A549 (cell line): Measurements from ENCODE around the gene CDYL. TPM values are rescaled to one million over a fixed set of nuclear protein-coding genes. Genes with fewer than 3 reads are reported as not detected.

Source experiments
- ATAC-seq, 2 experiments: fragments of 200-7000 bp in 1 of 2; fragments of >200 bp in 1 of 2; cut with Nextera tagmentation in 1 of 2; cut with Tn5 transposase in 1 of 2; 3 replicates each; pipeline versions ENCODE4 v1.8.0 to v1.9.1; 2018 to 2020; ENCODE audit warnings: mild to moderate bottlenecking in 1 of 2, moderate library complexity in 1 of 2
- CTCF ChIA-PET: fragments of 300-600 bp; sonication (Branson Sonifier 250); formaldehyde crosslinking; extraction: SDS; loops from one replicate; lab custom pipeline; 2021; ENCODE audit warnings: antibody characterized with exemption, inconsistent platforms; lab: Yijun Ruan, JAX
- POLR2A ChIA-PET: fragments of 350-600 bp; formaldehyde crosslinking; extraction: SDS; loops from one replicate; lab custom pipeline; 2021; ENCODE audit warnings: antibody characterized with exemption, inconsistent platforms; lab: Yijun Ruan, JAX
- DNase-seq, 2 experiments: peaks; one replicate each; pipeline versions ENCODE4 v3.0.0 to v3.0.0-alpha.2; 2011 to 2016; ENCODE audit warnings: low read depth in 1 of 2, low spot score in 1 of 2
- FAIRE-seq: peaks from 2 replicates; lab custom pipeline; 2011; peaks lifted over from hg19 to GRCh38; lab: Jason Lieb, UNC
- H3K27ac ChIP-seq, 2 experiments: fragments of >200 bp; sonication (Bioruptor Twin); formaldehyde crosslinking; 3 replicates each; pipeline ENCODE4 v1.5.1; 2016 to 2017
- H3K4me1 ChIP-seq: fragments of >200 bp; sonication (Bioruptor Twin); formaldehyde crosslinking; 3 replicates; pipeline ENCODE4 v1.6.1; 2016
- H3K4me2 ChIP-seq: fragments of >200 bp; sonication (Bioruptor Twin); formaldehyde crosslinking; 3 replicates; pipeline ENCODE4 v1.6.1; 2016
- H3K4me3 ChIP-seq: fragments of >200 bp; sonication (Bioruptor Twin); formaldehyde crosslinking; 3 replicates; pipeline ENCODE4 v1.5.1; 2016
- H3K9me3 ChIP-seq: fragments of >200 bp; sonication (Bioruptor Twin); formaldehyde crosslinking; 3 replicates; pipeline ENCODE4 v1.6.1; 2016
- ATOH8 ChIP-seq: fragments of 250-450 bp; sonication (Bioruptor Pico); IDR thresholded peaks from 2 replicates; pipeline ENCODE4 v1.5.0; 2020; ENCODE audit warnings: low read depth, mild to moderate bottlenecking, moderate library complexity
- BHLHE40 ChIP-seq: IDR thresholded peaks from 2 replicates; pipeline ENCODE4 v1.6.1; 2012; ENCODE audit warnings: low read depth, low read length, inconsistent platforms
- CBX2 ChIP-seq: fragments of 200-600 bp; sonication (generic); IDR thresholded peaks from 2 replicates; pipeline ENCODE4 v1.6.1; 2016; ENCODE audit warnings: low read depth, mild to moderate bottlenecking, borderline replicate concordance
- CEBPB ChIP-seq, 2 experiments: fragments of >200 bp in 1 of 2; sonication (Bioruptor Twin) in 1 of 2; formaldehyde crosslinking in 1 of 2; IDR thresholded peaks; 2 replicates each; pipeline ENCODE4 v1.6.1; 2012 to 2016
- CHD2 ChIP-seq: fragments of 150-350 bp; IDR thresholded peaks from 2 replicates; pipeline ENCODE4 v1.6.1; 2014; ENCODE audit warnings: low read length; ENCODE audit not compliant: partially characterized antibody
- CTCF ChIP-seq: fragments of >200 bp; sonication (Bioruptor Twin); formaldehyde crosslinking; IDR thresholded peaks from 3 replicates; pipeline ENCODE4 v1.5.1; 2016
- EHMT2 ChIP-seq: fragments of 200-600 bp; sonication (generic); IDR thresholded peaks from 2 replicates; pipeline ENCODE4 v1.6.1; 2016; ENCODE audit warnings: antibody characterized with exemption, low read depth, mild to moderate bottlenecking, moderate library complexity
- ELK1 ChIP-seq: fragments of 150-350 bp; IDR thresholded peaks from 2 replicates; pipeline ENCODE4 v1.6.1; 2014; ENCODE audit warnings: low read depth, mild to moderate bottlenecking, low read length
- ESRRA ChIP-seq: fragments of 150-350 bp; IDR thresholded peaks from 2 replicates; pipeline ENCODE4 v1.6.1; 2014; ENCODE audit warnings: mild to moderate bottlenecking, low read length, borderline replicate concordance
- GATA3 ChIP-seq: IDR thresholded peaks from 2 replicates; pipeline ENCODE4 v1.6.1; 2012; ENCODE audit warnings: borderline replicate concordance
- HES2 ChIP-seq: fragments of >200 bp; sonication (Bioruptor Twin); formaldehyde crosslinking; IDR thresholded peaks from 2 replicates; pipeline ENCODE4 v1.6.1; 2016
- HMGXB4 ChIP-seq: fragments of 250-450 bp; sonication (Bioruptor Pico); IDR thresholded peaks from 2 replicates; pipeline ENCODE4 v1.5.0; 2021; ENCODE audit warnings: mild to moderate bottlenecking, moderate library complexity, borderline replicate concordance
- HOXB5 ChIP-seq: fragments of 250-450 bp; sonication (Bioruptor Pico); IDR thresholded peaks from 2 replicates; pipeline ENCODE4 v1.5.0; 2020; ENCODE audit warnings: mild to moderate bottlenecking, moderate library complexity
- JUNB ChIP-seq: fragments of >200 bp; sonication (Bioruptor Twin); formaldehyde crosslinking; IDR thresholded peaks from 2 replicates; pipeline ENCODE4 v1.6.1; 2016
- MAFK ChIP-seq: fragments of 450-650 bp; IDR thresholded peaks from 2 replicates; pipeline ENCODE4 v1.6.1; 2014; ENCODE audit not compliant: partially characterized antibody
- MAZ ChIP-seq: fragments of 150-350 bp; IDR thresholded peaks from 2 replicates; pipeline ENCODE4 v1.6.1; 2014; ENCODE audit warnings: antibody characterized with exemption, low read depth, low read length, borderline replicate concordance
- MYC ChIP-seq: IDR thresholded peaks from 2 replicates; pipeline ENCODE4 v1.6.1; 2012; ENCODE audit warnings: mild to moderate bottlenecking, inconsistent platforms, low read length, improper control_type of control experiment, borderline replicate concordance
- POLR2AphosphoS2 ChIP-seq: conservative IDR thresholded peaks from 2 replicates; pipeline ENCODE4 v1.6.1; 2012; ENCODE audit warnings: low read length, improper control_type of control experiment, inconsistent platforms
- RAD21 ChIP-seq, 2 experiments: fragments of >200 bp in 1 of 2; sonication (Bioruptor Twin) in 1 of 2; formaldehyde crosslinking in 1 of 2; IDR thresholded peaks in 1 of 2; conservative IDR thresholded peaks in 1 of 2; 2 replicates in 1 of 2; 3 replicates in 1 of 2; pipeline ENCODE4 v1.6.1; 2012 to 2018; ENCODE audit warnings: inconsistent platforms in 1 of 2
- RNF2 ChIP-seq: fragments of 200-600 bp; sonication (generic); IDR thresholded peaks from 2 replicates; pipeline ENCODE4 v1.6.1; 2016; ENCODE audit warnings: low read depth, mild to moderate bottlenecking, antibody characterized with exemption, moderate library complexity, borderline replicate concordance
- SMC3 ChIP-seq: fragments of >200 bp; sonication (Bioruptor Twin); formaldehyde crosslinking; IDR thresholded peaks from 3 replicates; pipeline ENCODE4 v1.6.1; 2018; ENCODE audit warnings: inconsistent platforms
- TP53 ChIP-seq: fragments of 250-450 bp; sonication (Bioruptor Pico); IDR thresholded peaks from 2 replicates; pipeline ENCODE4 v1.5.0; 2021; ENCODE audit warnings: mild to moderate bottlenecking, moderate library complexity
- ZNF302 ChIP-seq: fragments of 250-450 bp; sonication (Bioruptor Pico); IDR thresholded peaks from 2 replicates; pipeline ENCODE4 v1.9.0; 2021; ENCODE audit warnings: inconsistent platforms, mild to moderate bottlenecking, moderate library complexity
- WGBS: methylation state at CpG from one replicate; pipeline ENCODE4 v1.1.6; 2017; ENCODE audit errors: missing lambda C conversion rate; 5-methylcytosine and 5-hydroxymethylcytosine counted together
- polyA plus RNA-seq, 4 experiments: library from polyadenylated mRNA; depleted of rRNA in 3 of 4; stranded (reverse); fragments of >200 nt; fragmentation: RNase III in 1 of 4; extraction: RNeasy Plus Mini Kit Qiagen cat#74134 plus additional on column Dnase treatment in 1 of 4; gene quantifications; 2 replicates in 3 of 4; 3 replicates in 1 of 4; pipeline ENCODE4 v1.2.3, GENCODE V29; 2011 to 2017

The CDYL gene
- polyA plus RNA-seq, 2 of the 4 experiments (the other 2 are of a cell fraction): 18.6 to 42.7 TPM

- no peak for TF ChIP-seq MYC
Observed at GRCh38 chr6:4935975-4936680, 159.9 kb downstream of the CDYL start (continued).

GRCh38 chr6:4936681-4937041 is 160.5 kb downstream of the CDYL start:
- Histone ChIP-seq H3K9me3 (no peaks in the 10 kb centered on the region), H3K4me3 (no peak overlapping the region), H3K27ac (no peak overlapping the region; a peak in 2 of 6 replicates), H3K4me2 (no peak overlapping the region), H3K4me1 (peaks cover 40% of the 10 kb centered on the region)
- 29% methylated on average over 4 of the region's 4 CpGs for WGBS
- TF ChIP-seq CTCF (peak; percentile 64), RAD21 (conservative IDR thresholded peaks at IDR 0.05 in 1 of 2, IDR thresholded peaks at IDR 0.05 in 1 of 2) (peak; percentile 68 to 74), SMC3 (peak; percentile 79), CEBPB (IDR thresholded peaks at IDR 0.05) (no peak)
- CTCF ChIA-PET: interaction anchor here (1.2 to 1.3 kb wide), 2 partner anchors 10 to 60 kb away, joined by 3 to 10 read pairs; no protein-coding TSS in a partner anchor
- peak; percentile 34 to 53 for DNase-seq
- FAIRE-seq: no peak
- POLR2A ChIA-PET: no interaction called here
- ATAC-seq: peak in 1 of 2 experiments; percentile 65; a peak in 3 of 6 replicates

GRCh38 chr6:4937414-4937813 is 161.2 kb downstream of the CDYL start:
- no peak for FAIRE-seq
- WGBS: 95% methylated on average over 9 of the region's 9 CpGs

More at GRCh38 chr6:4937414-4937813, 161.2 kb downstream of the CDYL start:
- ATAC-seq: no peak
- H3K9me3 ChIP-seq: no peaks in the 10 kb centered on the region
- no peak overlapping the region for H3K4me3 ChIP-seq
- H3K4me2 ChIP-seq: no peak overlapping the region
- H3K4me1 ChIP-seq: peaks cover 39% of the 10 kb centered on the region
- TF ChIP-seq CBX2 (no peak), JUNB (no peak), MAFK (no peak), RNF2 (no peak), BHLHE40 (no peak), GATA3 (no peak), TP53 (no peak), ELK1 (no peak), ZNF302 (CRISPR knock-in tag) (no peak), ATOH8 (CRISPR knock-in tag) (no peak), EHMT2 (no peak), CHD2 (no peak), ESRRA (no peak), HES2 (no peak), HOXB5 (CRISPR knock-in tag) (no peak), HMGXB4 (no peak), MAZ (no peak), POLR2AphosphoS2 (no peak)
- TF ChIP-seq, all 56 proteins: peak for 0
- ChIA-PET POLR2A (no interaction called here), CTCF (interaction anchor here (0.6 kb wide), 1 partner anchor 146 kb away, joined by 4 read pairs; no protein-coding TSS in a partner anchor)
- H3K27ac ChIP-seq: no peak overlapping the region
- no peak for DNase-seq
